BLaER1 (cell line): ENCODE results near the gene CC2D1A.
"Not testable (repeated sequence)": the region's sequence is repeated elsewhere in the genome, so short reads cannot be mapped to it uniquely, and the experiment has no call there.

Source experiments
- H3K27ac ChIP-seq: shearing (Covaris generic); formaldehyde crosslinking; 2 replicates; pipeline ENCODE4 v1.8.1; 2022
- H3K27me3 ChIP-seq: shearing (Covaris generic); formaldehyde crosslinking; 2 replicates; pipeline ENCODE4 v1.8.1; 2022
- H3K36me3 ChIP-seq: shearing (Covaris generic); formaldehyde crosslinking; 2 replicates; pipeline ENCODE4 v1.8.1; 2022
- H3K4me1 ChIP-seq: shearing (Covaris generic); formaldehyde crosslinking; 2 replicates; pipeline ENCODE4 v1.8.1; 2022
- H3K4me2 ChIP-seq: shearing (Covaris generic); formaldehyde crosslinking; 2 replicates; pipeline ENCODE4 v1.8.1; 2022
- H3K4me3 ChIP-seq: shearing (Covaris generic); formaldehyde crosslinking; 2 replicates; pipeline ENCODE4 v1.8.1; 2022
- H3K9ac ChIP-seq: shearing (Covaris generic); formaldehyde crosslinking; 2 replicates; pipeline ENCODE4 v1.8.1; 2022
- H3K9me3 ChIP-seq: shearing (Covaris generic); formaldehyde crosslinking; 2 replicates; pipeline ENCODE4 v1.8.1; 2022
- H4K20me1 ChIP-seq: shearing (Covaris generic); formaldehyde crosslinking; 2 replicates; pipeline ENCODE4 v1.8.1; 2022
- Cebpa-rat ChIP-seq: shearing (Covaris generic); IDR thresholded peaks from 2 replicates; pipeline ENCODE4 v1.8.1; 2022

Gene CC2D1A

GRCh38 chr19:13920524-13920923, 14.5 kb downstream of the CC2D1A start:
- TF ChIP-seq Cebpa-rat: no peak
- Histone ChIP-seq H3K4me2 (no peak overlapping the region), H3K4me1 (no peaks in the 10 kb centered on the region), H3K36me3 (peaks cover 95% of the 10 kb centered on the region), H3K9me3 (peaks cover 8% of the 10 kb centered on the region), H3K27me3 (no peaks in the 10 kb centered on the region), H3K9ac (no peak overlapping the region), H3K27ac (no peak overlapping the region), H4K20me1 (no peaks in the 10 kb centered on the region), H3K4me3 (no peak overlapping the region)

- Histone ChIP-seq H3K4me3 (no peak overlapping the region), H4K20me1 (no peaks in the 10 kb centered on the region), H3K27me3 (no peaks in the 10 kb centered on the region), H3K9ac (no peak overlapping the region), H3K4me2 (no peak overlapping the region), H3K9me3 (peaks cover 8% of the 10 kb centered on the region), H3K27ac (no peak overlapping the region), H3K36me3 (peaks cover 93% of the 10 kb centered on the region), H3K4me1 (no peaks in the 10 kb centered on the region)
- no peak for TF ChIP-seq Cebpa-rat
Observed at GRCh38 chr19:13920940-13921747, 15.1 kb downstream of the CC2D1A start.

GRCh38 chr19:13922118-13922517, 16.1 kb downstream of the CC2D1A start:
- not testable (repeated sequence) for H3K9ac ChIP-seq, H4K20me1 ChIP-seq, H3K4me1 ChIP-seq, H3K4me2 ChIP-seq, H3K27me3 ChIP-seq, H3K4me3 ChIP-seq, H3K9me3 ChIP-seq, H3K27ac ChIP-seq
- H3K36me3 ChIP-seq: peaks cover 95% of the 10 kb centered on the region

GRCh38 chr19:13923194-13923987, 17.4 kb downstream of the CC2D1A start:
- H3K4me3 ChIP-seq: no peak overlapping the region
- no peaks in the 10 kb centered on the region for H3K4me1 ChIP-seq
- H3K9me3 ChIP-seq: peaks cover 8% of the 10 kb centered on the region
- no peaks in the 10 kb centered on the region for H4K20me1 ChIP-seq
- H3K36me3 ChIP-seq: peaks cover 95% of the 10 kb centered on the region
- H3K27ac ChIP-seq: no peak overlapping the region
- no peak for TF ChIP-seq Cebpa-rat
- H3K4me2 ChIP-seq: no peak overlapping the region
- no peaks in the 10 kb centered on the region for H3K27me3 ChIP-seq
- H3K9ac ChIP-seq: no peak overlapping the region

GRCh38 chr19:13926010-13926409, 20.0 kb downstream of the CC2D1A start:
- Histone ChIP-seq H4K20me1 (no peaks in the 10 kb centered on the region), H3K4me3 (no peak overlapping the region), H3K27me3 (no peaks in the 10 kb centered on the region), H3K27ac (no peak overlapping the region), H3K36me3 (peaks cover 89% of the 10 kb centered on the region), H3K4me1 (no peaks in the 10 kb centered on the region), H3K9ac (no peak overlapping the region), H3K9me3 (peaks cover 2% of the 10 kb centered on the region), H3K4me2 (no peak overlapping the region)
- TF ChIP-seq Cebpa-rat: no peak

- Histone ChIP-seq H3K4me2 (no peak overlapping the region), H3K36me3 (peaks cover 89% of the 10 kb centered on the region), H3K27ac (no peak overlapping the region)
Observed at GRCh38 chr19:13926715-13927114, 20.7 kb downstream of the CC2D1A start.

GRCh38 chr19:13929340-13929739, 23.3 kb downstream of the CC2D1A start:
- Histone ChIP-seq H3K36me3 (peaks cover 64% of the 10 kb centered on the region), H3K9ac (no peak overlapping the region), H3K4me1 (no peaks in the 10 kb centered on the region), H3K4me2 (no peak overlapping the region), H3K9me3 (no peaks in the 10 kb centered on the region), H3K4me3 (no peak overlapping the region), H4K20me1 (no peaks in the 10 kb centered on the region), H3K27ac (no peak overlapping the region), H3K27me3 (no peaks in the 10 kb centered on the region)
- no peak for TF ChIP-seq Cebpa-rat

More at GRCh38 chr19:13926715-13927114, 20.7 kb downstream of the CC2D1A start:
- no peak for TF ChIP-seq Cebpa-rat
- no peaks in the 10 kb centered on the region for H4K20me1 ChIP-seq
- H3K27me3 ChIP-seq: no peaks in the 10 kb centered on the region
- no peaks in the 10 kb centered on the region for H3K9me3 ChIP-seq
- H3K9ac ChIP-seq: no peak overlapping the region
- no peaks in the 10 kb centered on the region for H3K4me1 ChIP-seq
- H3K4me3 ChIP-seq: no peak overlapping the region

GRCh38 chr19:13929956-13930355, 24.0 kb downstream of the CC2D1A start:
- Histone ChIP-seq H3K27ac (no peak overlapping the region), H3K27me3 (no peaks in the 10 kb centered on the region), H3K9ac (no peak overlapping the region), H3K4me2 (no peak overlapping the region), H3K4me1 (no peaks in the 10 kb centered on the region), H3K36me3 (peaks cover 58% of the 10 kb centered on the region), H3K4me3 (no peak overlapping the region), H4K20me1 (no peaks in the 10 kb centered on the region), H3K9me3 (no peaks in the 10 kb centered on the region)
- TF ChIP-seq Cebpa-rat: no peak

- no peaks in the 10 kb centered on the region for H3K9me3 ChIP-seq
- no peak overlapping the region for H3K4me2 ChIP-seq
- H3K27me3 ChIP-seq: no peaks in the 10 kb centered on the region
- no peak overlapping the region for H3K4me3 ChIP-seq
- no peaks in the 10 kb centered on the region for H3K4me1 ChIP-seq
- no peaks in the 10 kb centered on the region for H4K20me1 ChIP-seq
- H3K36me3 ChIP-seq: peaks cover 54% of the 10 kb centered on the region
- no peak overlapping the region for H3K9ac ChIP-seq
- no peak overlapping the region for H3K27ac ChIP-seq
- no peak for TF ChIP-seq Cebpa-rat
Observed at GRCh38 chr19:13930402-13930801, 24.4 kb downstream of the CC2D1A start.
